HFFc6 (cell line): ENCODE data around the gene YBX2. TPM values are rescaled to one million over a fixed set of nuclear protein-coding genes. Genes with fewer than 3 reads are reported as not detected.
A peak's percentile ranks its signal among the peaks of the same experiment; 100 is the strongest.

Experiments used
- DNase-seq: peaks from one replicate; pipeline ENCODE4 v3.0.0-alpha.2; 2018
- H3K27ac Mint-ChIP-seq: 2 replicates; pipeline ENCODE4 v1.8.0; 2020; ENCODE audit warnings: mild to moderate bottlenecking, mixed read lengths
- H3K27me3 Mint-ChIP-seq: 2 replicates; pipeline ENCODE4 v1.8.0; 2021; ENCODE audit warnings: mild to moderate bottlenecking, moderate library complexity, mixed read lengths; ENCODE audit not compliant: insufficient read depth
- H3K36me3 Mint-ChIP-seq: 2 replicates; pipeline ENCODE4 v1.8.0; 2021; ENCODE audit warnings: low read depth, mixed read lengths
- H3K4me1 Mint-ChIP-seq: 2 replicates; pipeline ENCODE4 v1.8.0; 2020; ENCODE audit warnings: low read depth, mixed read lengths
- H3K4me3 Mint-ChIP-seq: 2 replicates; pipeline ENCODE4 v1.8.0; 2020; ENCODE audit warnings: mild to moderate bottlenecking, moderate library complexity, mixed read lengths
- H3K9me3 Mint-ChIP-seq: 2 replicates; pipeline ENCODE4 v1.8.0; 2020; ENCODE audit warnings: mild to moderate bottlenecking, mixed read lengths
- CTCF ChIP-seq: fragments of 200-600 bp; sonication (generic); IDR thresholded peaks from 2 replicates; pipeline ENCODE4 v1.5.0; 2021; ENCODE audit warnings: antibody characterized with exemption, mild to moderate bottlenecking
- total RNA-seq, 6 experiments: library from RNA; stranded (reverse); fragmentation: NEBNext Ultra II Directional; extraction: Animal tissue kit (Norgen Biotek cat#: 25700); gene quantifications; 2 replicates in 1 of 6; 3 replicates in 5 of 6; pipeline ENCODE4 v1.2.3, GENCODE V29; 2021

Gene YBX2
- total RNA-seq, 6 experiments from 2014 or later, result not detected

GRCh38 chr17:7258731-7259554 lies 35.5 kb downstream of the YBX2 start:
- DNase-seq, result no peak
- no peak overlapping the region for H3K4me3 Mint-ChIP-seq
- peaks cover 14% of the 10 kb centered on the region for H3K4me1 Mint-ChIP-seq
- H3K9me3 Mint-ChIP-seq, result no peaks in the 10 kb centered on the region
- peaks cover 17% of the 10 kb centered on the region for H3K36me3 Mint-ChIP-seq
- no peak for TF ChIP-seq CTCF
- peaks cover 5% of the 10 kb centered on the region for H3K27me3 Mint-ChIP-seq
- H3K27ac Mint-ChIP-seq, result no peak overlapping the region

- Mint-ChIP-seq H3K4me1 (peaks cover 11% of the 10 kb centered on the region), H3K4me3 (no peak overlapping the region), H3K36me3 (peaks cover 27% of the 10 kb centered on the region), H3K27ac (no peak overlapping the region), H3K9me3 (no peaks in the 10 kb centered on the region), H3K27me3 (peaks cover 1% of the 10 kb centered on the region)
- DNase-seq, result no peak
- TF ChIP-seq CTCF, result no peak
Measured at GRCh38 chr17:7256766-7257456, 37.5 kb downstream of the YBX2 start.

- TF ChIP-seq CTCF, result no peak
- H3K9me3 Mint-ChIP-seq, result no peaks in the 10 kb centered on the region
- H3K36me3 Mint-ChIP-seq, result peaks cover 40% of the 10 kb centered on the region
- H3K4me1 Mint-ChIP-seq, result peaks cover 21% of the 10 kb centered on the region
- no peak for DNase-seq
- no peak overlapping the region for H3K27ac Mint-ChIP-seq
- H3K27me3 Mint-ChIP-seq, result no peaks in the 10 kb centered on the region; the same call in 1 of the 2 replicates
- no peak overlapping the region for H3K4me3 Mint-ChIP-seq
Measured at GRCh38 chr17:7254511-7254910, 39.9 kb downstream of the YBX2 start.

GRCh38 chr17:7253082-7253481 lies 41.4 kb downstream of the YBX2 start:
- Mint-ChIP-seq H3K4me3 (peak overlapping the region; percentile 92), H3K9me3 (no peaks in the 10 kb centered on the region), H3K27ac (peak overlapping the region; percentile 100), H3K36me3 (peaks cover 45% of the 10 kb centered on the region), H3K4me1 (peaks cover 33% of the 10 kb centered on the region), H3K27me3 (no peaks in the 10 kb centered on the region; the same call in 1 of the 2 replicates)
- no peak for DNase-seq
- TF ChIP-seq CTCF, result no peak

GRCh38 chr17:7252176-7253043 lies 42.0 kb downstream of the YBX2 start, which contains the start of gene ELP5:
Gene ELP5, plus strand, starts transcription at chr17:7252215. Its CDS starts 336 bp downstream, at chr17:7252551.
- Mint-ChIP-seq H3K27me3 (no peaks in the 10 kb centered on the region; the same call in 1 of the 2 replicates), H3K4me1 (peaks cover 33% of the 10 kb centered on the region), H3K27ac (peak within 1 kb of the TSS; percentile 100), H3K9me3 (no peaks in the 10 kb centered on the region), H3K36me3 (peaks cover 45% of the 10 kb centered on the region), H3K4me3 (peak within 1 kb of the TSS; percentile 92)
- DNase-seq, result peak; percentile 89
- TF ChIP-seq CTCF, result peak; percentile 69
